KMS-11 (cell line): ENCODE results near the gene EDARADD.

ENCODE experiments used
- H2AFZ ChIP-seq: fragments of 200-600 bp; sonication (generic); 2 replicates; pipeline ENCODE4 v1.6.1; 2016; ENCODE audit warnings: antibody characterized with exemption, mixed run types, low read depth
- H3K27ac ChIP-seq: fragments of 200-600 bp; sonication (generic); 2 replicates; pipeline ENCODE4 v1.6.1; 2016; ENCODE audit warnings: mild to moderate bottlenecking, mixed run types
- H3K27me3 ChIP-seq: fragments of 200-600 bp; sonication (generic); 2 replicates; pipeline ENCODE4 v1.6.1; 2017; ENCODE audit warnings: mild to moderate bottlenecking, low read depth, mixed run types, moderate library complexity; ENCODE audit not compliant: insufficient read depth
- H3K36me3 ChIP-seq: fragments of 200-600 bp; sonication (generic); 2 replicates; pipeline ENCODE4 v1.6.1; 2017; ENCODE audit warnings: mild to moderate bottlenecking, mixed run types; ENCODE audit not compliant: insufficient read depth
- H3K4me1 ChIP-seq: fragments of 200-600 bp; sonication (generic); 2 replicates; pipeline ENCODE4 v1.6.1; 2016; ENCODE audit warnings: mild to moderate bottlenecking, low read depth, mixed run types; ENCODE audit not compliant: poor library complexity, severe bottlenecking
- H3K4me2 ChIP-seq: fragments of 200-600 bp; sonication (generic); 2 replicates; pipeline ENCODE4 v1.7.0; 2016; ENCODE audit warnings: mild to moderate bottlenecking, mixed run types
- H3K4me3 ChIP-seq: fragments of 200-600 bp; sonication (generic); IDR thresholded peaks from 2 replicates; pipeline ENCODE4 v1.6.1; 2017; ENCODE audit warnings: low read depth, low read length, mixed read lengths; ENCODE audit not compliant: insufficient read depth
- H3K79me2 ChIP-seq: fragments of 200-600 bp; sonication (generic); 2 replicates; pipeline ENCODE4 v1.6.1; 2016; ENCODE audit warnings: low read depth, mixed run types; ENCODE audit not compliant: insufficient read depth
- H3K9ac ChIP-seq: fragments of 200-600 bp; sonication (generic); 2 replicates; pipeline ENCODE4 v1.6.1; 2016; ENCODE audit warnings: mild to moderate bottlenecking, mixed run types
- H4K20me1 ChIP-seq: fragments of 200-600 bp; sonication (generic); 2 replicates; pipeline ENCODE4 v1.6.1; 2016; ENCODE audit warnings: mild to moderate bottlenecking, mixed run types; ENCODE audit not compliant: insufficient read depth
- CTCF ChIP-seq: fragments of 200-600 bp; sonication (generic); conservative IDR thresholded peaks from 2 replicates; pipeline ENCODE4 v1.6.1; 2017; ENCODE audit warnings: low read depth, mild to moderate bottlenecking, antibody characterized with exemption, low read length, moderate library complexity, mixed read lengths

Gene EDARADD

GRCh38 chr1:236438614-236439013 is 44.5 kb downstream of the EDARADD start:
- TF ChIP-seq CTCF, result no peak
- H3K27ac ChIP-seq, result no peak overlapping the region
- no peak overlapping the region for H3K4me2 ChIP-seq
- H4K20me1 ChIP-seq, result no peaks in the 10 kb centered on the region
- H3K4me1 ChIP-seq, result no peaks in the 10 kb centered on the region
- H3K9ac ChIP-seq, result no peak overlapping the region
- no peaks in the 10 kb centered on the region for H3K79me2 ChIP-seq
- no peaks in the 10 kb centered on the region for H3K36me3 ChIP-seq
- H2AFZ ChIP-seq, result no peak overlapping the region
- no peak overlapping the region for H3K4me3 ChIP-seq
- H3K27me3 ChIP-seq, result no peaks in the 10 kb centered on the region

- no peaks in the 10 kb centered on the region for H3K27me3 ChIP-seq
- H3K9ac ChIP-seq, result no peak overlapping the region
- no peak for TF ChIP-seq CTCF
- no peaks in the 10 kb centered on the region for H3K79me2 ChIP-seq
- H3K4me3 ChIP-seq, result no peak overlapping the region
- H3K4me2 ChIP-seq, result no peak overlapping the region
- H4K20me1 ChIP-seq, result no peaks in the 10 kb centered on the region
- no peak overlapping the region for H2AFZ ChIP-seq
- H3K36me3 ChIP-seq, result no peaks in the 10 kb centered on the region
- H3K4me1 ChIP-seq, result no peaks in the 10 kb centered on the region
- H3K27ac ChIP-seq, result no peak overlapping the region
Observed at GRCh38 chr1:236440373-236440772, 46.3 kb downstream of the EDARADD start.

- Histone ChIP-seq H3K4me2 (no peak overlapping the region), H2AFZ (no peak overlapping the region)
- TF ChIP-seq CTCF, result no peak
Observed at GRCh38 chr1:236450779-236451178, 56.7 kb downstream of the EDARADD start.

GRCh38 chr1:236451796-236452373 is 57.8 kb downstream of the EDARADD start:
- Histone ChIP-seq H3K27me3 (no peaks in the 10 kb centered on the region), H3K79me2 (no peaks in the 10 kb centered on the region), H3K4me2 (no peak overlapping the region), H3K4me3 (no peak overlapping the region), H4K20me1 (no peaks in the 10 kb centered on the region), H2AFZ (no peak overlapping the region), H3K4me1 (no peaks in the 10 kb centered on the region), H3K36me3 (no peaks in the 10 kb centered on the region), H3K27ac (no peak overlapping the region), H3K9ac (no peak overlapping the region)
- TF ChIP-seq CTCF, result peak; percentile 45; the same call in 1 of the 2 replicates

More at GRCh38 chr1:236450779-236451178, 56.7 kb downstream of the EDARADD start:
- Histone ChIP-seq H4K20me1 (no peaks in the 10 kb centered on the region), H3K4me3 (no peak overlapping the region), H3K36me3 (no peaks in the 10 kb centered on the region), H3K79me2 (no peaks in the 10 kb centered on the region), H3K4me1 (no peaks in the 10 kb centered on the region), H3K9ac (no peak overlapping the region), H3K27ac (no peak overlapping the region), H3K27me3 (no peaks in the 10 kb centered on the region)
